GM18907 (cell line): ENCODE data around the gene PRKG1.
A peak's percentile ranks its signal among the peaks of the same experiment; 100 is the strongest.

ENCODE experiments used
- ATAC-seq: cut with Tn5 transposase; IDR thresholded peaks from one replicate; pipeline ENCODE4 v1.9.1; 2021; ENCODE audit warnings: mild to moderate bottlenecking, moderate library complexity; ENCODE audit not compliant: unreplicated experiment

The PRKG1 gene

GRCh38 chr10:52257692-52258075 is 1183.4 kb downstream of the PRKG1 start:
- peak; percentile 87 for ATAC-seq

- ATAC-seq, result no peak
These were observed 1184.6 kb downstream of the PRKG1 start for GRCh38 chr10:52258799-52259425.

- ATAC-seq, result no peak
These were observed 1185.1 kb downstream of the PRKG1 start for GRCh38 chr10:52259426-52259812.

GRCh38 chr10:52261362-52261761 is 1187.1 kb downstream of the PRKG1 start:
- no peak for ATAC-seq

- no peak for ATAC-seq
These were observed 1191.0 kb downstream of the PRKG1 start for GRCh38 chr10:52265131-52265926.

GRCh38 chr10:52266858-52267257 is 1192.6 kb downstream of the PRKG1 start:
- ATAC-seq, result no peak

GRCh38 chr10:52268790-52269189 is 1194.5 kb downstream of the PRKG1 start:
- no peak for ATAC-seq

- ATAC-seq, result no peak
These were observed 1194.9 kb downstream of the PRKG1 start for GRCh38 chr10:52269233-52269632.

GRCh38 chr10:52276163-52276562 is 1201.9 kb downstream of the PRKG1 start:
- ATAC-seq, result no peak

- ATAC-seq, result no peak
These were observed 1202.7 kb downstream of the PRKG1 start for GRCh38 chr10:52276986-52277385.

- ATAC-seq, result no peak
These were observed 1205.3 kb downstream of the PRKG1 start for GRCh38 chr10:52279546-52279945.

GRCh38 chr10:52280051-52280450 is 1205.8 kb downstream of the PRKG1 start:
- ATAC-seq, result no peak

GRCh38 chr10:52283174-52283573 is 1208.9 kb downstream of the PRKG1 start:
- no peak for ATAC-seq

GRCh38 chr10:52284416-52285013 is 1210.2 kb downstream of the PRKG1 start:
- ATAC-seq, result peak; percentile 86

GRCh38 chr10:52287866-52288265 is 1213.6 kb downstream of the PRKG1 start:
- no peak for ATAC-seq

GRCh38 chr10:52297747-52298146 is 1223.5 kb downstream of the PRKG1 start:
- no peak for ATAC-seq

- no peak for ATAC-seq
These were observed 1226.5 kb downstream of the PRKG1 start for GRCh38 chr10:52300599-52301277.

GRCh38 chr10:52308251-52309031 is 1234.2 kb downstream of the PRKG1 start:
- peak; percentile 86 for ATAC-seq

GRCh38 chr10:52312942-52313255 is 1238.6 kb downstream of the PRKG1 start:
- no peak for ATAC-seq

GRCh38 chr10:52313256-52313932 is 1239.1 kb downstream of the PRKG1 start:
- no peak for ATAC-seq
